H9 (cell line): ENCODE results near the gene UNC45A. TPM values are rescaled to one million over a fixed set of nuclear protein-coding genes. Genes with fewer than 3 reads are reported as not detected.

Experiments
- DNase-seq: peaks from one replicate; pipeline ENCODE4 v3.0.0-alpha.2; 2017
- H2AFZ ChIP-seq: one replicate; pipeline ENCODE4 v1.6.1; 2013; ENCODE audit warnings: mild to moderate bottlenecking, low read length, control low read depth, moderate library complexity
- H2AK5ac ChIP-seq: 2 replicates; pipeline ENCODE4 v1.6.1; 2013; ENCODE audit warnings: low read length, control low read depth, mixed read lengths; ENCODE audit not compliant: insufficient read length
- H2BK120ac ChIP-seq: one replicate; pipeline ENCODE4 v1.6.1; 2013; ENCODE audit warnings: low read depth, mild to moderate bottlenecking, low read length, control low read depth, inconsistent platforms; ENCODE audit not compliant: poor library complexity, severe bottlenecking
- H2BK12ac ChIP-seq: 2 replicates; pipeline ENCODE4 v1.6.1; 2013; ENCODE audit warnings: low read length, control low read depth, mixed read lengths, low read depth; ENCODE audit not compliant: insufficient read length
- H2BK15ac ChIP-seq: 2 replicates; pipeline ENCODE4 v1.6.1; 2013; ENCODE audit warnings: low read depth, low read length, control low read depth
- H2BK20ac ChIP-seq: one replicate; pipeline ENCODE4 v1.6.1; 2013; ENCODE audit warnings: low read depth, mild to moderate bottlenecking, low read length, control low read depth, inconsistent platforms; ENCODE audit not compliant: poor library complexity, severe bottlenecking
- H2BK5ac ChIP-seq: 2 replicates; pipeline ENCODE4 v1.6.1; 2013; ENCODE audit warnings: low read length, control low read depth, mixed read lengths; ENCODE audit not compliant: insufficient read length
- H3K14ac ChIP-seq: 2 replicates; pipeline ENCODE4 v1.6.1; 2013; ENCODE audit warnings: low read length, control low read depth; ENCODE audit not compliant: insufficient read depth
- H3K18ac ChIP-seq: 2 replicates; pipeline ENCODE4 v1.6.1; 2013; ENCODE audit warnings: low read depth, mild to moderate bottlenecking, mixed read lengths, low read length, control low read depth; ENCODE audit not compliant: insufficient read length
- H3K23ac ChIP-seq: 2 replicates; pipeline ENCODE4 v1.6.1; 2013; ENCODE audit warnings: low read length, control low read depth, mixed read lengths, low read depth; ENCODE audit not compliant: insufficient read length
- H3K23me2 ChIP-seq: 2 replicates; pipeline ENCODE4 v1.6.1; 2013; ENCODE audit warnings: low read depth, mild to moderate bottlenecking, mixed read lengths, low read length, control low read depth; ENCODE audit not compliant: insufficient read length, poor library complexity, severe bottlenecking
- H3K27ac ChIP-seq: 2 replicates; pipeline ENCODE4 v1.5.1; 2013; ENCODE audit warnings: low read length, control low read depth, mixed read lengths, low read depth; ENCODE audit not compliant: insufficient read length
- H3K27me3 ChIP-seq: 2 replicates; pipeline ENCODE4 v1.6.1; 2013; ENCODE audit warnings: low read length, control low read depth, inconsistent platforms; ENCODE audit not compliant: insufficient read depth
- H3K4ac ChIP-seq: 2 replicates; pipeline ENCODE4 v1.6.1; 2013; ENCODE audit warnings: low read depth, mild to moderate bottlenecking, control low read depth, inconsistent platforms, low read length, moderate library complexity
- H3K4me1 ChIP-seq: 2 replicates; pipeline ENCODE4 v1.6.1; 2013; ENCODE audit warnings: low read length, control low read depth, inconsistent platforms; ENCODE audit not compliant: insufficient read depth
- H3K4me2 ChIP-seq: 2 replicates; pipeline ENCODE4 v1.6.1; 2013; ENCODE audit warnings: low read length, control low read depth, mixed read lengths; ENCODE audit not compliant: insufficient read length, insufficient read depth
- H3K56ac ChIP-seq: 2 replicates; pipeline ENCODE4 v1.6.1; 2013; ENCODE audit warnings: low read depth, mild to moderate bottlenecking, mixed read lengths, low read length, control low read depth; ENCODE audit not compliant: insufficient read length
- H3K79me1 ChIP-seq: 2 replicates; pipeline ENCODE4 v1.6.1; 2013; ENCODE audit warnings: low read depth, mild to moderate bottlenecking, moderate library complexity, low read length, control low read depth, inconsistent platforms; ENCODE audit not compliant: insufficient read depth, poor library complexity, severe bottlenecking
- H3K79me2 ChIP-seq: 2 replicates; pipeline ENCODE4 v1.6.1; 2013; ENCODE audit warnings: low read length, control low read depth, inconsistent platforms; ENCODE audit not compliant: insufficient read depth
- H3K9ac ChIP-seq: 2 replicates; pipeline ENCODE4 v1.6.1; 2013; ENCODE audit warnings: low read length, control low read depth, mixed read lengths; ENCODE audit not compliant: insufficient read length; ENCODE audit errors: extremely low read depth
- H3K9me3 ChIP-seq: one replicate; pipeline ENCODE4 v1.6.1; 2013; ENCODE audit warnings: low read depth, low read length, inconsistent platforms; ENCODE audit not compliant: control insufficient read depth
- H3T11ph ChIP-seq: one replicate; pipeline ENCODE4 v1.6.1; 2013; ENCODE audit warnings: mild to moderate bottlenecking, low read length, control low read depth, inconsistent platforms
- H4K20me1 ChIP-seq: one replicate; pipeline ENCODE4 v1.6.1; 2013; ENCODE audit not compliant: control insufficient read depth, insufficient read length, insufficient read depth
- H4K5ac ChIP-seq: 2 replicates; pipeline ENCODE4 v1.6.1; 2013; ENCODE audit warnings: low read depth, mild to moderate bottlenecking, mixed read lengths, low read length, control low read depth; ENCODE audit not compliant: insufficient read length
- H4K8ac ChIP-seq: replicated peaks from 2 replicates; pipeline ENCODE4 v1.6.1; 2013; ENCODE audit warnings: low read length, control low read depth, mixed read lengths, low read depth; ENCODE audit not compliant: insufficient read length
- H4K91ac ChIP-seq: 2 replicates; pipeline ENCODE4 v1.6.1; 2013; ENCODE audit warnings: low read depth, mild to moderate bottlenecking, moderate library complexity, mixed read lengths, low read length, control low read depth; ENCODE audit not compliant: insufficient read length
- H3K27ac Mint-ChIP-seq, 3 experiments: 2 replicates in 2 of 3; 3 replicates in 1 of 3; pipeline ENCODE4 v1.8.0; 2020 to 2021; ENCODE audit warnings: mixed read lengths in 3 of 3, mild to moderate bottlenecking in 1 of 3, moderate library complexity in 1 of 3
- H3K27me3 Mint-ChIP-seq: 2 replicates; pipeline ENCODE4 v1.8.0; 2021; ENCODE audit warnings: low read depth, mild to moderate bottlenecking, moderate library complexity, mixed read lengths
- H3K36me3 Mint-ChIP-seq, 3 experiments: 2 replicates in 2 of 3; 3 replicates in 1 of 3; pipeline ENCODE4 v1.8.0; 2020 to 2021; ENCODE audit warnings: low read depth in 3 of 3, mixed read lengths in 3 of 3; ENCODE audit not compliant: insufficient read depth in 1 of 3
- H3K4me1 Mint-ChIP-seq, 2 experiments: 2 replicates each; pipeline ENCODE4 v1.8.0; 2020; ENCODE audit warnings: mixed read lengths in 2 of 2
- H3K4me3 Mint-ChIP-seq, 2 experiments: 2 replicates in 1 of 2; 3 replicates in 1 of 2; pipeline ENCODE4 v1.8.0; 2020 to 2021; ENCODE audit warnings: mild to moderate bottlenecking in 2 of 2, mixed read lengths in 2 of 2, moderate library complexity in 1 of 2
- H3K9me3 Mint-ChIP-seq, 2 experiments: 2 replicates in 1 of 2; 3 replicates in 1 of 2; pipeline ENCODE4 v1.8.0; 2020; ENCODE audit warnings: mild to moderate bottlenecking in 2 of 2, mixed read lengths in 2 of 2, moderate library complexity in 1 of 2
- WGBS: extraction: QIAGEN DNeasy Blood & Tissue Kit; methylation state at CpG from one replicate; pipeline ENCODE4 v1.1.7; 2013; ENCODE audit warnings: missing lambda C conversion rate, low lambda C conversion rate, mixed read lengths; ENCODE audit not compliant: insufficient read length; ENCODE audit errors: extremely low coverage; 5-methylcytosine and 5-hydroxymethylcytosine counted together
- total RNA-seq: library from RNA; stranded (reverse); gene quantifications from 2 replicates; pipeline ENCODE4 v1.2.1, GENCODE V29; 2021
- TF ChIP-seq, protein P1 (sequence below): fragments of 200-600 bp; sonication (generic); conservative IDR thresholded peaks from 3 replicates; pipeline ENCODE4 v1.8.0; 2021; ENCODE audit warnings: antibody characterized with exemption, mild to moderate bottlenecking

UNC45A gene
- total RNA-seq, 1 experiment from 2014 or later = 84.6 TPM

- Histone ChIP-seq H3K14ac (no peak overlapping the region), H4K5ac (no peak overlapping the region), H3K9ac (no peak overlapping the region), H3K23ac (no peak overlapping the region), H3K27me3 (no peaks in the 10 kb centered on the region), H3K56ac (no peak overlapping the region), H3K23me2 (no peaks in the 10 kb centered on the region), H4K91ac (no peak overlapping the region), H2AK5ac (no peak overlapping the region), H2BK5ac (no peak overlapping the region), H3K4me2 (no peak overlapping the region), H3T11ph (no peak overlapping the region), H3K18ac (no peak overlapping the region), H3K79me2 (no peaks in the 10 kb centered on the region), H4K20me1 (no peaks in the 10 kb centered on the region), H4K8ac (no peak overlapping the region), H2BK15ac (no peak overlapping the region), H3K27ac (no peak overlapping the region), H3K79me1 (no peaks in the 10 kb centered on the region), H3K4me1 (no peaks in the 10 kb centered on the region), H2AFZ (no peak overlapping the region), H3K4ac (no peak overlapping the region), H3K9me3 (no peaks in the 10 kb centered on the region), H2BK20ac (no peak overlapping the region), H2BK12ac (no peak overlapping the region), H2BK120ac (no peak overlapping the region)
- Mint-ChIP-seq H3K27ac (no peak overlapping the region), H3K4me1 (peaks cover 3 to 6% of the 10 kb centered on the region in 2 experiments; a peak in 2 of 4 replicates), H3K9me3 (no peaks in the 10 kb centered on the region), H3K4me3 (no peak overlapping the region), H3K27me3 (no peaks in the 10 kb centered on the region), H3K36me3 (peaks cover 3 to 47% (median 8%) of the 10 kb centered on the region in 3 experiments; a peak in 5 of 7 replicates)
- no peak for DNase-seq
- WGBS = no CpG with 5 or more reads among the region's 19 CpGs
- TF ChIP-seq, protein P1, sequence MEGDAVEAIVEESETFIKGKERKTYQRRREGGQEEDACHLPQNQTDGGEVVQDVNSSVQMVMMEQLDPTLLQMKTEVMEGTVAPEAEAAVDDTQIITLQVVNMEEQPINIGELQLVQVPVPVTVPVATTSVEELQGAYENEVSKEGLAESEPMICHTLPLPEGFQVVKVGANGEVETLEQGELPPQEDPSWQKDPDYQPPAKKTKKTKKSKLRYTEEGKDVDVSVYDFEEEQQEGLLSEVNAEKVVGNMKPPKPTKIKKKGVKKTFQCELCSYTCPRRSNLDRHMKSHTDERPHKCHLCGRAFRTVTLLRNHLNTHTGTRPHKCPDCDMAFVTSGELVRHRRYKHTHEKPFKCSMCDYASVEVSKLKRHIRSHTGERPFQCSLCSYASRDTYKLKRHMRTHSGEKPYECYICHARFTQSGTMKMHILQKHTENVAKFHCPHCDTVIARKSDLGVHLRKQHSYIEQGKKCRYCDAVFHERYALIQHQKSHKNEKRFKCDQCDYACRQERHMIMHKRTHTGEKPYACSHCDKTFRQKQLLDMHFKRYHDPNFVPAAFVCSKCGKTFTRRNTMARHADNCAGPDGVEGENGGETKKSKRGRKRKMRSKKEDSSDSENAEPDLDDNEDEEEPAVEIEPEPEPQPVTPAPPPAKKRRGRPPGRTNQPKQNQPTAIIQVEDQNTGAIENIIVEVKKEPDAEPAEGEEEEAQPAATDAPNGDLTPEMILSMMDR = no peak
These were observed 23.8 kb upstream of the UNC45A start for GRCh38 chr15:90911302-90911623.
